Measurements from ENCODE around the gene CDH23.
"Not testable (repeated sequence)": the region's sequence is repeated elsewhere in the genome, so short reads cannot be mapped to it uniquely, and the experiment has no call there.

Gene CDH23

DNA sequence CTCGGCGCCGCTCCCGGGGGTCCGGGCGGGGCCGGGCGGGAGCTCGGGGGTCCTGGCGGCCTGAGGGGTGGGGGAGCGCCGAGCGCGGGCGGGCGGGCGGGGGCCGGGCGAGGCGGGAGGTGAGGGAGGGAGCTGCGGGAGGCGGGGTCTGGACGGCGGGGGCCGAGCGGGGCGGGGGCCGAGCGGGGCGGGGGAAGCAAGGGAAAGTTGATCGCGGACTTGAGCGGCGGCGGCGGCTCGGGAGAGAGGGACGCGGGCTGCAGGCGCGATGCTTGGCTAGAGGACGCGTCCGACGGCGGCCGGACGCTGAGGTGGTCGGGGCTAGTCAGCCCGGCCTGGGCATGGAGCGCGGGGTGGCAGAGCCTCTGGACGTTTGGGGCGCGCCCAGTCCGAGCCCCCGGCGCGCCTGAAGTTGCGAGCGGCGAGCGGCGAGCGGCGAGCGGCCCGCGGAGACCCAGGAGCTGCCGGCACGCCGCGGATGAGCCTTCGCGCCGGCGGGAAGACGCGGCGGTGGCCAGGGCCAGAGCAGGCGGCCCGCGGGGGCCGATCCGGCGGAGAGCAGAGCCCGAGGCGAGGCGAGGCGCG lies at the start of gene CDH23:
CDH23 (plus strand) TSS at position 210 of the 585 bp plus-strand sequence. CDS start 42,912 bp downstream, outside the sequence.
- no peak for DNase-seq

DNA sequence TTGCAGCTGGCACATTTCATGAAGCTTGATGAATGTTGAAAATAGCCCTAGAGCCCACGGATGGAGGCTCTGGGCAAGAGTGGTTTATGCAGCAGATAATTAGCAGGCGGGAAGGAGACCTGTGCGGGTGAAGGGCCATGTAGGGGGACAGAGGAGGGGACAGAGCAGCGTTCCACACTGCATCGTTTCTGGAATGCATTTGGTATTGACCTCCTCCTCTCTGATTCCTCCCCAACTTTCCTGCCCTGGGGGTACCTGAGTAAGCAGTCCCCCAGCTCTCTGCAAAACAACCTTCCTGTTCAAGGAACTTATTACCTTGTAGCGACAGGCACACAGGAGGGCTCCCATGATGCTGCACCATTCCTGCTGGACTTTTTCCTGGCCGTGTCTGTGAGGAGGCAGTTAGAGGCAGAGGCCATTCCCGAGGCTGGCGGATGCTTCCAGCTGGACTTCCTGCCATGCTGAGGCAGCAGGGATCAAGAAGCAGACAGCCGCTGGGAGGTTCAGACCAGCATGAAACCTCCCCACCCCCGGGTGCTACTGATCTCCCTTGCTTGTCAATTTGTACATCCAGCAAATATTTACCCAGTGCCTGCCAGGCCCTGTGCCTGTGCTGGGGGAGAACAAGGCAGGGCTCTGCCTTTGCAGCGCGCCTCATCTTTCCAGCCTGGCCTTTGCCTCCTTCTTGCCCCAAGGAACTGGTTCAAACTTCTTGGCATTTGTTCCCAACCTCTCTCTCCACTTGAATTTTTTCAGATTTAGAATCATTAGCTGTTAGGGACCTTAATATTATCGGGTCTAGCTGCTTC lies 48.9 kb upstream of the CDH23 start:
- DNase-seq: no peak

- DNase-seq: no peak
Measured at GRCh38 chr10:71348850-71349249, 47.9 kb upstream of the CDH23 start.

GRCh38 chr10:71349406-71349805 lies 47.3 kb upstream of the CDH23 start:
- no peak for DNase-seq

GRCh38 chr10:71351087-71351486 lies 45.6 kb upstream of the CDH23 start:
- no peak for DNase-seq

DNA sequence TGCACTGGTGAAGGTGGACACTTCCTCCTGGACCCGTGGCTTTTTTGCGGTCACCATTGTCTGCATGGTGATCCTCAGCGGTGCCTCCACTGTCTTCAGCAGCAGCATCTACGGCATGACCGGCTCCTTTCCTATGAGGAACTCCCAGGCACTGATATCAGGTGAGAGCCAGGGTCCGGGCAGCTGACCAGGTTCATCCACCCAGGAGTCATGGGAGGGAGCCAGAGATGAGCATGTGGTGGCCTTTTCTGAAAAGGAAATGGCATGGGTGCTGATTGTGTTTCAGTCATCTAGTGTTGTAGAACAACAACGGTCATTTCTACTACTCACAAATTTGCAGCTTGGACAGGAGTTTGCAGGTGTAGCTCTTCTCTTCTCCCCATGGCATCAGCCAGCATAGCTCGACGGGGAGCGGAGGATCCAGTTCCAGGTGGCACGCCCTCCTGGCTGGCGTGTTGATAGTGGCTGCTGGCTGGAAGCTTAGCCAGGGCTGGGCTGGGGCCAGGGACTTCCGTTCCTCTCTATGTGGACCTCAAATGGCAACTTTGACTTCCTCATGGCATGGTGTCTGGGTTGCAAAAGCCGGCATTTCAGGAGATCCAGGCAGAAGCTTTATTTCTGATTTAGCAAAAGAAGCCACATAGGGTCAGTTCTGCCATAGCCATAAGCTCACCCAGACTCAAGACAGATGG lies 44.9 kb upstream of the CDH23 start:
- no peak for DNase-seq

GRCh38 chr10:71353639-71354038 lies 43.1 kb upstream of the CDH23 start:
- DNase-seq: no peak

- no peak for DNase-seq
Measured at GRCh38 chr10:71354776-71355175, 41.9 kb upstream of the CDH23 start.

GRCh38 chr10:71355886-71356285 lies 40.8 kb upstream of the CDH23 start:
- DNase-seq: no peak

DNA sequence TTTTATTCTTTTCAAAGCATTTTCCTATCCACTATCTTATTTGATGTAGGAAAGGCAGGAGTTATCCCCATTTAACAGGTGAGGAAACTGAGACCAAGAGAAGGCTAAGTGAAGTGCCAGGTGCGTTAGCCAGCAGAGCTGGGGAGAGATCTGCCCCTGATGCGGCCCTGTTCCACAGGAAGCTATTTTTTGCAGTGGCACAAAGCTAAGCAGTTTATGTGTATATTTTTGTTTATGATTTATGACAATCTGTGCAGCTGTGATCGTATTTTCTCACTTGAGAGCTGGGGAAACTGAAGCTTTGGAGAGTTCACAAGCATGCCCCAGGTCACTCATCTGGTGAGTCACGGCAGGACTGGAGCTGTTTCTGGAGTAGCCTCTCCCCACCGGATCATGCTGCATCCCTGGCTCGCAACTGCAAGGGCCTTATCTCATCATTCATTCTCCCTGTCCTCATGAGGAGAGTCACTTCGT lies 38.9 kb upstream of the CDH23 start:
- no peak for DNase-seq

DNA sequence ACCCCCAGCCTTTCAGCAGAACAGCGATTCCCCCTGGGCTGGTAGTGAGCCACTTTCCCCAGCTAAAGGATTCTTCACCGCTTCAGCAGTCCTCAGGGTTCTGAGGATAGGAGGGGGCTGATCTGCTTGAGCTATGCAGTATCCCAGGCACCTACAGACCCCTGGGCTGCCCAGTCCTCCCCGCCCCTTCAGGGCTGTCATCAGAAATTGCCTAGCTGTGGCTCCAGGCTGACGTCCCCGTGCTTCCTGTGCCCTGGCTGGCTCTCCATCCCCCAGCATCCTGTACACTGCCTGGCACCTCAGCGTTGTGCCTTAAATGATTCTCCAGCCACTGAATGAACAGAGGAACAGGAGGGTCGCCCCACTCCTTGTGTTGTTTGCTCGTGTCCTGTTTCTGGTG lies 38.4 kb upstream of the CDH23 start:
- DNase-seq: no peak

GRCh38 chr10:71358906-71359305 lies 37.8 kb upstream of the CDH23 start:
- not testable (repeated sequence) for DNase-seq

GRCh38 chr10:71359364-71360046 lies 37.2 kb upstream of the CDH23 start:
- DNase-seq: no peak

- no peak for DNase-seq
Measured at GRCh38 chr10:71360735-71361134, 36.0 kb upstream of the CDH23 start.

DNA sequence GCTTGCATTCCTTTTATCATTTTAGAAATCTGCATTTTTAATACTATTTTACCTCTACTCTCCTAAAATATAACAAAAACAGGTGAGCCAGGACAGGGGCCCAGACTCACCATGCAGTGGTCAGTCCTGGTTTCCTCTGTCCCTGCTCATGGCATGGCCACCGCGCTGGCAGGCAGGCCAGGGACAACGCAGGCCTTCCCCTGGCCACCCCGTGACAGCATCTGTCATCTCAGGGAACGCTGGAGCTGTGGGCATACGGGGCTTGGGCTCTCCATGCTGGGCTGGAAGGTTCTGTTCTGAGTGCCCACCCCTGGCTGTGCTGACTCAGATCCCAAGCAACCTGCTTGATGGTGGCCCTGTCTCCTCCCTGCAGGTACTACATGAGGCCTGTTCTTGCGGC lies 35.1 kb upstream of the CDH23 start:
- DNase-seq: no peak

GRCh38 chr10:71362141-71362540 lies 34.6 kb upstream of the CDH23 start:
- DNase-seq: no peak

DNA sequence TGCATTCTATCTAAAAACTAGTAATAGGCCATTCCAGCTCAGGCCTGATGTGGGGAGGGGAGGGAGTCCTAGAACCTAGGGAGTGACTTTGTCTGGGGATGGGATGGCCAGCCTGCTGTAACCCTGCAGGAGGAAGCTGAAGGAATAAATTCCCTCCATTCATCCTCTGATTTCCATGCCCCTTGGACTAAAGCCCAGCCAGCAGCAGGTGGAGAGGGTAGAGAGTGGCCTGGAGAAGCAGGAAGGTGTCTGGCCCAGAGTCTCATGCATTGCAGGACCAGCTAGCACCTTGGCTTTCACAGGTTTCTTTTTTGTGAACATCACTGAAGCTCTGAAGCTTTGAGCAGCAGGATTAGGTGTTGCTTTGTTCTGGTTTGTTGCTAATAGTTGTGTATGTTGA lies 32.8 kb upstream of the CDH23 start:
- no peak for DNase-seq

DNA sequence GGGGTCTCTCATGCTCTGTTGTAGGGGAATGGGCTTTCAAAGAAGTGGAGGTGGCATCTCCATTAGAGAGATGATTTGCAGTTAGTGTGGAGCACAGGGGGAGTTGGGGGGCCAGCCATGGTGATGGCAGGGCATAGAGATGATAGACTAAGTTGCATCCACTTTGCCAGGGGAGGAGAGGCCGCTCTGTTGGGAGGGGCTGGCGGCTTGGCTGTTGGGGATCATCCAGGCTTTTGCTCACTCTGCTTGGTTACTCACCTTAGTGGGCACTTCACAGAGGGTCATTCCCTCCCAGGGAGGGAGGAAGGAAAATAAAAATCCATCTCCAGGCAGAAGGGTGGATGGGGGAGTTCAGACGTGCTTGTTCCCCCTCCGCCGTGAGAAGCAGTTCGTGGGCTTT lies 31.4 kb upstream of the CDH23 start:
- no peak for DNase-seq

DNA sequence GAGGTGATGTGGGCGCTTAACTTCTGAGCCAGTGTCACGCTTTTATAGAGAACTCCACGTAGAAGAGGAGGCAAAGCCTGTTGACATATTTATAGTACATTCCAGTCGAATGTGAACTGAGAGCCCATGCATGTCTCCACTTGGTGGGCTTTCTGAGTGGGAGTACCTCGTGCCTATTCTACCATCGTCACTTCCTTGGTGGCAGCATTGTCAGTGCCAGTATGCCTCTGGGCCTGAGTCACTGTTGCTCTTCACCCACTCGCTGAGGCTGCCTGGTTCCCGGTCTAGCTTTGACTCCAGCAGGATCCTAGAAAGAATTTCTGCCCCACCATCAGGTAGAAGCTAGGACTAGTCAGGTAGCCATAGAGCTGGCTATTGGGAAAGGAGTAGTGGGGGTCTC lies 30.0 kb upstream of the CDH23 start:
- no peak for DNase-seq

DNA sequence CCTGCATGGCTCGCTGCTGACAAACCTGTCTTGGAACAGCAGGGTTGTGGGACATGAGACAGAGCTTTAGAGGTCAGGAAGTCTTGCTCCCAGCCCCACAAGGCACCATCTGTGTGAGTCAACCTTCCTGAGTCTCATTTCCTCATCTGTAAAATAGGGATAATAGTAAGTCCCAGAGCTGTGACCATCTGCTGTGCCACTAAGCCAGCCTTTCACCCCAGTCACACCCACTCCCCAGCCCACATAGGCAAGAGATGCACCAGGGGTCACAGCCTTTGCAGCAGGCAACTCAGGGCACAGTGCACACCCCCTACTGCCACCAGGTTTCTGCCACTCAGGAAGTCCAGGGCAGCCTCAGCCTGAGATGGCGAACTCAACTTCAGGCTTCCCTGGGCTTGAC lies 29.4 kb upstream of the CDH23 start:
- DNase-seq: no peak

DNA sequence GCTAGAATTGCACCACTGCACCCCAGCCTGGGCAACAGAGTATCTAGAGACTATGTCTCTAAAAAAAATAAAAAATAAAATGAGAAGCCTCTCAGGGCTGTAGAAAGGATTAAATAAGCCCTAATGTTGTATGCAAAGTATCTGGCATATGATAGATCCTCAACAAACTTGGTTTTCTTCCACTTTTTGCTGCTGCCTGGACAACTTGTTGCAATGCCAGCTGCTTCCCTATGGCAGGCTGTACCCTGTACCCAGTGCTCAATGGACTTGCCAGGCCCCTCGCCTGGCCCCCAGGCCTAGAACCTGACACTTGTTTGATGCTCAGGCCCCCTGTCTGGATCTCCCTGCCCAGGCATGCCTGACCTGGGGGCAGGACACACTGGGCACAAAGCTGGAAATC lies 28.5 kb upstream of the CDH23 start:
- DNase-seq: no peak

GRCh38 chr10:71368643-71369042 lies 28.1 kb upstream of the CDH23 start:
- DNase-seq: no peak

DNA sequence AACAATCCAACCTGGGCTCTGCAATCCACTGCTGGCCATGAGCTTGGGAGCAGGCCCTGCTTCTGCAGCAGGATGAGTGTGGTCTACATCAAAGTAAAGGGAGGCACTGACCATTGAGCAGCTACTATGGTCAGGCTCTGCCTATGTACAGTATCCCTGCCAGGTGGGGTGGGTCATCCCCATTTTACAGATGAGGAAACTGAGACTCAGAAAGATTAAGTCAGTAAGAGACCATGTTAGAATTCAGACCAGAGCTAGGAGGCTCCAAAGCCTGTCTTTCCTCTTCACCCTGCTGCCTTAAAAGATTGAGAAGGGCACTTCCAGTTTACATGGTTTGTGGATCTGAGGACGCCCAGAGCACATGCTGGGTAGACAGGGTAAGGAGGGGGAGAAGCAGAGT lies 27.1 kb upstream of the CDH23 start:
- DNase-seq: no peak

All from activated gamma-delta T cell treated with Interleukin-2 at 50 U/mL for 16 hours (primary cell).